Fibroblast of upper back skin (primary cell): Measurements from ENCODE around the gene QSOX1.

Source experiments
- DNase-seq: peaks from one replicate; pipeline ENCODE4 v3.0.0-alpha.2; 2013

Gene QSOX1

DNA sequence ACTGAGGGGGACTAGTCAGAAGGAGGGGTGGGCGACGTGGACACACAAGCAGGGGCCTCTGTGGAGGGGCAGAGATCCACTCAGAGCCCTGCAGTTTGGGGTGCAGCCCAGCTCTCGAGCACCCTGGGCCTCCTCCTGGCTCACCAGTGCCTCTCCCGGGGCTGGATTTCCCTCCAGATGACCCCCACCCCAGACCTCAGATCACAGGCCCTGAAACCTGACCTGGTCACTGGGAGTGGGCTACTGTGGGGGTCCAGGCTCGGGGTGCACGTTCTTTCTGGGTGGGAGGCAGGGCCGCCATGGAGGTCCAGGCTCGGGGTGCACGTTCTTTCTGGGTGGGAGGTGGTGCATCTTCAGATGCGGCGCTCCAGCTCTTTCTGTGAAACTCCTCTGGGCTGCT lies 65.1 kb downstream of the QSOX1 start:
- DNase-seq: no peak

DNA sequence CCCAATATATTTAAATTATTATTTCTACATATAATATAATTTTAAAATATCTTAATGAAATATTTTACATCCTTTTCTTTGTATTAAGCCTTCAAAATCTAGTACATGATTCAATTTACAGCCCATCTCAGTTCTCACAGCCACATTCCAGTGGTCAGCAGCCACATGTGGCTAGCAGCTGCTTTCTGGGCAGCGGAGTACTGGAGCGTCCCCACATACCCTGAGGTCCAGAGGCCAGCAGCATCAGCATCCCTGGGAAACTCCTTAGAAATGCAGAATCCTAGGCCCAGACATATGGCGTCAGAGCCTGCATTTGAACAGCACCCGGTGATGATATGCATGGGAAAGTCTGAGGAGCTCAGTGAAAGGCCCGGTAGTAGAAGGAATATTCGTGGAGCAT lies 66.8 kb downstream of the QSOX1 start:
- DNase-seq: peak; percentile 45

DNA sequence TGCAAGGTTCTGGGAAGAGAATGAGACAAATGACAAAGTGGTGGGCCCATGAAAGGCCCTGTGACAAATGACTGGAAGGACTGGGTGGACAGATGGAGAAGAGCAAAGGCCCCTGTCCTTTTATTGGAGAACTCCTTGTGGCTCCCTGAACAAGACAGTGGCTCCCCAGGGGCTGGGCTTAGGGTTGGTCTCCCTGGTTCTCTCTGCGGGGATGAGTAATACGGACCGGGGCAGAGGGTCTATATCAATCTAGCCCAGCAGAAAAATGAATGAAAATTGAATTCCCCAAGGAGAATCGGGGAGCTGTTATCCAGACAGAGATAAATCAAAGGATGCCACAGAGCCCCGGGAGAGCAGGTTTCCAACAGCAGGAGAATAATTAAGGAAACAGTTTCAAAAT lies 70.2 kb downstream of the QSOX1 start:
- DNase-seq: no peak

DNA sequence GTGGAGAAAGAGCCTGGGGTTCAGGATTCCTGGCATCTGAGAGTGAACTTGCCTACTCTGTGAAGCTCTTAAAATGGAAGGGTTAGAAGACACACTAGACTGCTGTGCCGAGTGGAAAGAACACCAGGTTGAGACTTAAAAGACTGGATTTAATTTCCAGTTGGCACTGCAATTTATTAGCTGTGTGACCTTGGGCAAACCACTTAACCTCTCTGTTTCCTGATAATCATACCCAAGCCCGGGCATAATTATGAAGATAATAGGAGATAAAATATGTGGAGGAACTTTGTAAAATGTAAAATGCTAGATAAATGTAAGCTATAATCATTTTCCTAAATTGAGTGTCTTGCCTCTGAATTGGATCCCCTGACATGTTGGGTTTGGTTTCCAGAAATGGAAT lies 70.7 kb downstream of the QSOX1 start:
- DNase-seq: no peak

DNA sequence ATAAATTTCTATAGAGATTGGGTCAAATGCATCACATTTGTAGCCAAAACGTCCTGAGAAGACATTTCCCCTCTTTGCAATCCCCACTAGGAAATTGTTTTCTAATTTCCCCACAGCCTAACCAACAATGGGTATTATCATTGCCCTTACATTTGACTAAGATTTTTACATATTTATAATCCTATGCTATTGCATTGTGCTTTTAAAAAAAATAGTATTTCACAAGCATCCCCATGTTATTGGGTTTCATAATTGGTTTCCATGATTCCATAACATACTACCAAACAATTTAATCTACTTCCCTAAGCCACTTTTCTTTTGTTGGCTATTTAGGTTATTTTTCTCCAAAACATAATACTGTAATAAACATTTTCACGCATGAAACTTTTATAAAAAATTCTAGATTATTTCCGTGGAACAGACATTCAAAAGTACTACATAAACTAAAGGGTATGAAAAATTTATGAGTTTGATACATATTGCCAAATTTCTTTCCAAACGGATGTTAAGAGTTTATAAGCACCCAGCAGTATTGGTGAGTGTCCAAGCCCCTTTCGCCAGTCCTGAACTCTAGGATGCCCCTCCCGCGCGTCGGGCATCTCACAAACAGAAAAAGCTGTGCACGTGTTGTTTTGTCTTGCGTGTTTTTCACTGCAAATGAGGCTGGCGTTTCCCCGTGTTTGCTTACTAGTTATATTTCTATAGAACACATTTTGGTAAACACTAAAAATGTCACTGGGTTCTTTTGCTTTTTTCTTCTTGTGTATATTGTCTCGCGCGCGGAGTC lies 73.4 kb downstream of the QSOX1 start:
- no peak for DNase-seq

DNA sequence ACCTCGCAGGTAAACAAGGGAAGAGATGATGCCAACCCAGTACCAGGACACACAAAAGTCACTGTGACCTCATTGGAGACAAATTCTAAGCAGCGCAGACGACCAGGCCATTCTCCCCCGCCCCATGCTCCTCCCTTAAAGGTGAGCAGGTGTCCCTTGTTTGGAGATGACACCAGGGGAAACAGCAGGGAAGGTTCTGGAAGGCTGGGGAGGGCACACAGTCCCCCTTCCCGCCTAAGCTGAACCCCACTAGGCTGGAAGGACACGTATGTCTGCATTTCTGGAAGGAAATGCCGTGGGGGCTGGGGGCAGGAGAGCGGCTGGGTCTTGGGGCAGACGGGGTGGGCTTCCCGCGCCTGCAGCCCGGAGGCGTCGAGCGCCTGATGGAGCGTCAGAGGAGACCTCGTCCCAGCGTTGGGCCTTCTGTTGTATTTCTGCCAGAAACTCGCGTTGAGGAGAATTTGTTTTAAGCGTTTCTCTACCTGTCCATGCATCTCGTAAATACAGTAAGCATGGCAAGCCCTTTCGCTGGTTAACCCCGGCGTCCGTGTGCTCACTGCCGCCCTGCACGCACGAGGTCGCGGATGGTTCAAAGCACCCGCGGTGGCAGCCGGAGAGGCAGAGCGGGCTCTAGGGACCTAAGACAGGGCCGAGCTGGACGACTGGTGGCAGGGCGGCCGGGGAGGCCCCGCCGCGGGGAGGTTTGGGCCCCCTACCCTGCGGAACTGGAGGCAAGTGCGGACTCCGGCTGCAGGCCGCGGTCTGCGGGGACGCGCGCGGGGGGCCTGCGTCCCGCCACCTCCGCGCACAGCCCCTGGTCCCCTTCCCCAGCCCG lies 74.2 kb downstream of the QSOX1 start:
- DNase-seq: no peak

DNA sequence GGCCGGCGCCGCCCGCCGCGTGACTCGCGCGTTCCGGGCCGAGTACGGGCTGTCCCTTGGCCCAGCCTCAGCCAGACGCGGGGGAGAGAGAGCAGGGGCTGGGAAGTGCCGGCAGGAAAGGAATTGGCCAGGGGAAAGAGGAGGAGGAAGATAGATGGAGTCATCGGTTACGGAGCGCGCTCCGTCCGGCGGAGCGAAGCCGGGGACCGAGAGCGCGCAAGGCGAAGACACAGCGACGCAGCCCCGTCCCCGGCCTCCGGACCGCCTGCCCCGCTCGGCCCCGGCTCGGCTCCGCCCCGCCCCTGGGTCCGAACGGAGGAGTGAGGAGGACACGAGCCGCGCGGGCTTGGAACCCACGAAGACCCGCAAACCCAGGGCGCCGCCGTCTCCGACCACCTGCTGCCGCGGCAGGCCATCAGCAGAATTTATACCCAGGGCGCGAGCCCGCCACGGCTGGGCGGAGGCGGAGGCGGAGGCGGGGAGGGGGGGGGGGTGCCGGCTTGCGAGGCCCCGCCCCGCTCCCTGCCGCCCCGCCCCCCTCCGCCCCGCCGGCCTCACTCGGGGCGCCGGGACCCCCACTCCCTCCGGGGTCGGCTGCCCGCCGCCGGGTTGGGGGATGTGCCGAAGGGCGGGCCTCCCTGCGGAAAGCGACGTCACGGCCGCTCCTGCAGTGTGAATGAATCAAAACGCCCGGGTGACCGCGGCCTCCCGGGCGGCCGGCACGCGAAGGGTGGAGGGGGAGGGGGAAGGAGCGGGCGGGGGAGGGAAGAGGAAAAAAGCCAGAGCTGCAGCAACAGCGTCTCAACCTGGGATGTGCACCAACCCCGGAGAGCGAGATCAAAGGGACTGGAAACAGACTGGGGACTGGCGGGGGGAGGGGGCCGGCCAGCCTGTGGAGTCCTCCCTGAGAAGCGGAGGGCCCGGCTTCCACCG lies 75.1 kb downstream of the QSOX1 start, which contains the start of gene LHX4:
TSS of gene LHX4 (plus strand) at position 782 of the 933 bp plus-strand sequence. CDS start 266 bp downstream, outside the sequence.
- DNase-seq: no peak

DNA sequence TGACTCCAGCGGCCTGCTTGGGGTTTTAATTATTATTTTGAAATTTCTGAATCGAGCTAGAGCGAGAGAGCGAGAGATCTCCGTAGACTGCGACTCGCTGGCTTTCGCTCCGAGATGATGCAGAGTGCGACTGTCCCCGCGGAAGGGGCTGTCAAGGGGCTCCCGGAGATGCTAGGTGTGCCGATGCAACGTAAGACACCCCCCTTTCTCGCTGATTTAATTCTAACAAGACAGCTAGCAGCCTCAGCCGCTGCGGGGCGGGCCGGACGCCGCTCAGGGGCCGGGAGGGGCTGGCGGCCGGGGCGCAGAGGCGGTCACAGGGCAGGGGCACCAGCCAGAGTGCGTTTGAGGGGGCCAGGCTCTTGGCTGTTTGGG lies 75.7 kb downstream of the QSOX1 start:
- no peak for DNase-seq

DNA sequence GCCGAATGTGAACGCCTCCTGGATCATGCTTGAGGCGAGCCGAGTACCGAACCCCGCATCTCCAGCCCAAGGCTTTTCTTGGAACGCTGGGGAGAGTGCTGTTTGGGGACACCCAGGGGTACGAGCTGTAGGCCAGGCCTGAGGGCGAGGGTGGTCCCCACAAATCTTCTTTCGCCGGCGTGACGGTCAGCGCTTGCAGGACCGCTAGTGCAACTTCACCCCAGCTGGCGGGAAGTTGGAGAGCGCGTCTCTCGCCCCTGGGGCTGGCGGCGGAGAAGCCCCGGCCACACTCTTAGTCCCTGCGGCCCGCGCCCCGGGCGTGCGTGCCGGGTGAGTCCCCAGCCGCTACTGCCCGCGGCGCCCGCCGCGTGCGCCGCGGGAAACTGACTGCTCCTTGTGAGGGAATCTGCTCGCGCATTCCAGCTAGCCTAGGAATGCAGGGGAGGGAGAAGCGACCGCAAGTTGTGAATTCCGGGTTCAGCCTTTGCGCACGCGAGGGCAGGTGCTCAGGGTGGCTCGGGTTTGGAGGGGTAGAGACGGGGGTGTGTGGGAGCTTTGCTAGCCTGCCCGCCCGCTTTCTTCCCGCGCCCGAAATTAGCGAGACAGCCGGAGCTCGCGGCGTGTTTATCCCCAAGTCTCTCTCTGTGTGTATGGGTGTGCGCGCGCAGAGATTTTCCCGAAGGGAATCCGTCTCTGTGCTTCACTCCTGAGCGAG lies 76.3 kb downstream of the QSOX1 start:
- DNase-seq: peak; percentile 65

DNA sequence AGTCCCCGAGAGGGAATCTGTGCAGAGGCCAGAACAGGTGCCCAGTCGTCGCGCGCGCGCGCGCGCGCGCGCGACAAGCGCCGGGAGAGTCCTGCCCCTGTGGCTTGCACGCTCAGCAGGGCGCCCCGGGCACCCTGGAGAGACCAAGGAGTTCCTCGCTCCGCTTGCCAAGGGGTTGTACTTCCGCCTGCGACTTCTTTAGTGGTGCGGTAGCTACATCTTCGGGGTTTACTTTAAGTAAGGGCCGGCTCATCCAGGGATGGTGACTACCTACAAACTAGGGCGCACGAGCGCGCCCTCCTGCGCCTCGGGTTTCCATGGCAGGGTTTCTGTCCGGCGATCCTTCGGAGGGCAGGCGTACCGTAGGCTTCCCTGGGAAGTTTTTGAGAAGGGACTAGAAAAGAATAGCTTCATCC lies 76.8 kb downstream of the QSOX1 start:
- DNase-seq: no peak

DNA sequence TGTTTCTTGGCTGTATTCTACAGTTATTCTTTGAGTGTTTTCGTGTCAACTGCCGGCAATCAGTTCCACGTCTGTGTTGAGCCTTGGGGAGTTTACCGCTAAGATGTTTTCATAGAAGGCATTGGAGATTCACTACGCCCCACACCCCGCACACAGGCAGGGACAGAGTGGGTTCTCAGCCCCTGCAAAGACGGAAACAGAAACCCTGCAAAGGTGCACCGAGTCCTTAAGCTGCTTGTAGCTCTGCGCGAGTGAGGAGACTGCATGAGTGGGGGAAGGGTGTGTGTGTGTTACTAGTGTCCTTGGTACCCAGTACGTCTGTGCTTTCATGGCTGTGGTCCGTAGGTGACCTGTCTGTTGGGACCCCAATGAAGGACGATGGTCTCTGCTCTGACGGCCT lies 77.3 kb downstream of the QSOX1 start:
- no peak for DNase-seq

DNA sequence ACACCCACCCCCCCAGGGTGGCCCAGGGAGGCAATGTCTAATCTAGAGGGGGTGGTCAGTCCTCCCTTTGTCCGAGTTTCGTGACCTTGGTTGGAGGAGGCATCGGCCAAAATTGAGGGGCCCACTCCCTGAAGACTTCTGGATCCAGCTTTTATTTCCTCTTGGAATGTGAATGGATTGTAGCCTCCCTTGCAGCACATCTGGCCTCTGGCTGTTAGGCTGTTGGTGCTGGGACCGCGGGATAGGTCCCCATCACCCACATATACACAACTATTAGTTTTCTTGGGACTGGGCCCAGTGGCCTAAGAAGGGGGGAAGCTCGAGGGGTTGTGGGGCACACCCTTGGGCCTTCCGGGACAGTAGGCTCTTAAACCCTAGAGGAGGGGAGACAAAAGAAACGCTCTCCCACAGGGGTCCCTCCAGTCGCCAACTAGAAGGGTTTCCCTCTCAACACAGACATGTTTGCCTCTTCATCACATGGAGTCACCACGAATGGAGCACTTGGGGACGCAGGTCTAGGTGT lies 77.9 kb downstream of the QSOX1 start:
- DNase-seq: no peak

DNA sequence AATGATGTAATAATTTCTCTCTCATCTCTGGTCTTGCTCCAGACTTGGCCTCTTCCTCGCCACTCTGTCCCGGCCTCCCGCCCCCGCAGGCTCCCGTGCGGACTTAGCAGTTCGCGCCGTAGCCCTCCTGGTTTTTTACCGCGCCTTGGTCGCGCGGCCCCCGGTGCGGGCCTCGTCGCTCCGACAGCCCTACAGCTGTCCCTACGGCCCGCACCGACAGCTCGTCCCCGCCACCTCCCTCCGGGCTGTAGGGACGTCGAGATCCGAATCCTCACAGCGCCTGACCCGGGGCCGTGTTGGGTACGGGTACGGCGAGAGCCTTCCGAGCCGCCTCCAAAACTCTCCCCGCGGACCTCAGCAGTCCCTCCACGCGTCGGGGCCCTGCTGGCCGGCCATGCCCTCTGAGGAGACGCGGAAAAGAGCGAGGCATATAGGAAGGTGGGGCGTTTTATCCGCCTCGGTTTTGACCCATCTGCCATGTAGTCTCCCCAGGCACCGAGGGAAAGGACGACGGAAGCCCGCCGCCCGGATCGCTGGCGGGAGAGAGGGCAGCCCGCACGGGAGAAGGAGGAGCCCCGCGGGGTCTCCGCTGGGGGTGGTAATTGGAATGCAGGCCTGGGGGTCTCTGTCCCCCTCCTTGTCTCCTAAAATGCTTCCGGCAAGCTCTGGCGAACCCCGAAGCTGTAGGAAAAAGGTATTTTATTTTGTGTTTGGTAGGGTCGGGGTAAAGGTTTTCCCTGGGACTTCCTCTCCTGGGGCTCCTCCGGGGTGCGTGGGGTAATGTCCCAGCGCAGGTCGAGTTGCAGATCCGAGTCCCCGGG lies 78.7 kb downstream of the QSOX1 start:
- DNase-seq: no peak

DNA sequence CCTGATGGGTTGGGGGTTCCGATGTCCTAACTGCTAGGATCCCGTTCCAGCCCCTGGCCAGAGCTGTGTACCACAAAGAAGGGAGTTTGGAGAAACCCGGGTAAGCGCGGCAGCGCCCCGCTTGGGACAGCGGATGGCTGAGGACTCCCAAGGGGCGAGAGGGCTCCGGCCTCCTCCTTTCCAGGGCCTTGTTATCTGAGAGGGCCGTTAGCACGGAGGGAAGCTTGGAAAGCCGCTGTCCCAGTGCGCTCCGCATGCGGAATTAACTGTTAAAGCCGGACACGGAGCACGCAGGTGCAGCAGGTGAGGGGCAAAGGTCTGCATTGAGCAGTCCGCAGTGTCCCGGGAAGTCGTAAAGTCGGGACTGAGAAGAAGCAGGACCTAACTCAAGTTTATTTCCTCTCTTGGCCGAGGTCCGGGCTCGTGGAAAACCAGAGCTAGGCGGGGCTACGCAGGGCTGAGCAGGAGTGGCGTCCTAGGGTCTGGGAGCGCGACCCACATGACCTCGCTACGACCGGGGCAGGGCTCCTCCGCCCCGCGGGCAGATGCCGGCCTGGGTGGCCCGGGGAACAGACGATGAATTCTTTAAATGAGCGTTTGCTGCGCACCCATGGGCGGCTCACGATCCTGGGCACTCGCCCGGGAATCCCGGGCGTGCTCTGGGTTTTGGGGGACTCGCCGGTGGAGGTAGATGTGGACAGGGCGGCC lies 79.9 kb downstream of the QSOX1 start:
- DNase-seq: no peak

DNA sequence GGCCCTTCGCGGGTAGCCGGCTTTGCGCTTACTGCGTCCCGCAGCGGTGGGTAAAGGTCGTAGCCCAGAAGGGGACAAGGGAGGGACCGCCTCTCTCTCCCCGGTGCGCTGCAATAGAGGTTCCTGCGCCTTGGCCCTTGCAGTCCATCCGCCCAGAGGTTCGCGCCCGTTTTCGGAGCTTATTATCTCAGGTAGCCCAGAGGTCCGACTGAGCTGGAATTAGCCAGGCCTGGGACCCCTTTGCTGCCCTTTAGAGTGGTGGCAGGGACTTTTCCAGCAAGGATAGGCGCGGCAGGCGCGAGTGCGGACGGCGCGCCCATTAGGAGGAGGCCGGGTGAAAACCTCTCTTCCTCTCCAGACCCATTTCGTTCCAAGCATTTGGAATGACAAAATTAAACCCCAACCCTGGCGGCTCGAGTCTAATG lies 80.4 kb downstream of the QSOX1 start:
- no peak for DNase-seq

DNA sequence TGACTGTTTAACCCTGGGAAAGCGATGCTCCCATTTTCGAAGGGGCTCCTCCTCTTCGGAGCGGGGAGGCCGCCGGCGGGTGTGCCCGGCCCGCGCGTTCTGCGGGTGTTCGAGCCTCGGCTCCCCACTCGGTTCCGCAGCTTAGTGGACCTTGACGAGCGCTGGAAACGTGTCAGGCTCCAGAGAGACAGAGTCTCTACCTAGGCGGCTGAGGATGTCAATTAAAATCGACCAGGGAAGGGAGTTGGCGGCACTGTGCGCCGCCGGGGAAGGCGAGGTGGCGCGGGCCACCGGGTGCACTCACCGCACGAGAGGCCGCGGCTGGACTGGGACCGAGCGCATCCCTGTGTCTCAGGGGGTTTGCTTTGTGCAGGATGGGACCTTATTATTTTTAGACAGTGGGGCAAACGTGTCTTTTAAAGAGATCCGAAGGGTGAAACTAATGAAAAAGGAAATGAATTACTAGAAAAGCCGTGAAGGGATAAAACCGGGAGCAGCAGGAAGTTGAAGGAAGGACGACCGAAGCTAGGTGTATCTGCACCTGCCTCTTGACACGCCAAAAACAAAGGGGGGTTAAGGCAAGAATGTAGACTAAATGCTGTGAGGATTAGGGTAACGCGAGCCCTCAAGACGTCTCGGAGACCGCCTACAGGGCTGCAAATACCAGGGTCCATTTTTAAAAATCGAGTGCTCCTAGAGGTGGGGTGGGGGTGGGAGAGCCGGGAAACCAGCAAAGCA lies 81.0 kb downstream of the QSOX1 start:
- DNase-seq: no peak

DNA sequence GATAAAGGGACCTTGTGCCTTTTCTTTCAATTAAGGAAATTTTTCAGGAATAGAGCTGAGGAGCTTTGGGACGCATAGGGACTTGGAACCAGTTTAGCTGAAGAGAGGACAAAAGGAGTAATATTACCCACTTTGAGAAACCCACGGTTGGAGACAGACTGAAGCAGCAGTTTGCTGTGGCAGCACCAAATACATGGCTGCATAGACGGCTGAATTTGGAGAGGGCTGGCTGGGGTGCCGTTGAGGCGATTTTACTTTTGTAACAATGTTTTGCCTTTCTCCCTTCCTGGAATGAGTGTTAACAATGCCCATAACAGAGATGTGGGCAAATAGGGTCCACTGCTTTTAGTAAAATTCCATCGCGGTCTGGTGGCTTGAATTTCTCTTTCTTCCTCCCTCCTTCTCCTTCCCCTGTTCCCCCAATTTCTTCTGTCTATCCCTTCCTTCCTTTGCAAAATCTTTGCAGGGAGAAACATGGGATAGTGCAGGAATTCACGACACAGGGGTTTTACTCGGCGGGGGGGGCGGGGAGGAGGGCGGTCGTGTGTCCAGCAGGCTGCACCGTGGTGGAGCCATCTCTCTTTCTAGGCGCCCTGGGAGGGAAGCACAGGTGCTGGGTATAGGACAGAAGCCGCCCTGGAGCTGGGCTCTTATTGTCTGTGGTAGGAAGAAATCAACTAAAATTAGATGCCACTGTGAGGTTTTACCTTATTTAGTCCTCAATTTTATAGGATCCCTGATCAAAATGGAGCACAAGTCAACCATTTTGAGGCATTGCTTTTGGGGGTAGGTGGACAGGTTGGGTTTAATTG lies 82.2 kb downstream of the QSOX1 start:
- DNase-seq: no peak

DNA sequence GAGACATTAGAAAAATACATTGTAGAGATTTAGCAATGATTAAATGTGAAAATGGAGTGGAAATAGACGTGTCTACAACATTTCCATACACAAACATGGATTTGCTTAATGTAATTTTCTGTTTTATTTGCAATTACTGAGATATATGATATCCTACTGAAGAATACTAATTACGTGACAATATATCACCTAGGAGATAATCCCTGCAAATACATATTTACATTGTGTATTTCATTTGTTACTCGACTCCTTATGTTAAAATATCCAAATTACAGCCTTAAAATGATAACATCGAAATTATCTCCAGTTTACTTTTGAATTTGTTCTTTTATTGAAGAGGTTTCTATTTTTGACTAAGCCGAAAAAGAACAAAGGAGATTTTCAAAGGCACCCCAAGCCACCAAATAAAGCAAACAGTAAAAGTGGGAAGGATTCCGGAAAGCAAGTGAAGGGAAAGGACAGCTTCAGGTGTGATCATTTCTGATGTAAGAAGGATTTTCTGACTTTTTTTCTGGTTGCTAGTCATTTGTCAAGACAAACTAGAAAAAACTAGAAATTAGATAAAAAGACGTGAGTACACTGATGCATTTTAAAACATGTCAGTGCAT lies 83.3 kb downstream of the QSOX1 start:
- DNase-seq: no peak
